ENCODE data around the gene FUNDC2. TPM values are rescaled to one million over a fixed set of nuclear protein-coding genes. Genes with fewer than 3 reads are reported as not detected.

The FUNDC2 gene
- total and polyA plus RNA-seq, 4 donors, result 85.3 to 168 (median 99.2) TPM

- intact Hi-C loops (cut with DNase I), result no loop called here
- 71 to 87% methylated on average over 3 of the region's 3 CpGs for WGBS, 2 donors
- H3K27me3 ChIP-seq (ENCODE audit: control insufficient read depth in 1 of 2, insufficient read depth in 2 of 2, low read length in 1 of 2), result no peaks in the 10 kb centered on the region
- no peak overlapping the region for H3K4me3 ChIP-seq (ENCODE audit: low read length in 2 of 2)
- DNase-seq (no peak), ATAC-seq (ENCODE audit: low FRiP score) (no peak)
- peaks cover 0 to 2% of the 10 kb centered on the region in 2 donors for H3K36me3 ChIP-seq (ENCODE audit: control insufficient read depth in 1 of 2, insufficient read depth in 2 of 2, low read length in 1 of 2)
- H3K9me3 ChIP-seq (ENCODE audit: control insufficient read depth, low read length), result no peaks in the 10 kb centered on the region
- no peaks in the 10 kb centered on the region for H3K4me1 ChIP-seq (ENCODE audit: control insufficient read depth in 1 of 2, insufficient read depth in 2 of 2, low read length in 2 of 2)
- H3K27ac ChIP-seq (ENCODE audit: low read depth in 1 of 2, low read length in 2 of 2), result no peak overlapping the region
Observed at GRCh38 chrX:155055494-155055893, 28.9 kb downstream of the FUNDC2 start.

- Histone ChIP-seq H3K27me3 (ENCODE audit: control insufficient read depth in 1 of 2, insufficient read depth in 2 of 2, low read length in 1 of 2) (no peaks in the 10 kb centered on the region), H3K4me1 (ENCODE audit: control insufficient read depth in 1 of 2, insufficient read depth in 2 of 2, low read length in 2 of 2) (no peaks in the 10 kb centered on the region), H3K36me3 (ENCODE audit: control insufficient read depth in 1 of 2, insufficient read depth in 2 of 2, low read length in 1 of 2) (peaks cover 0 to 2% of the 10 kb centered on the region in 2 donors), H3K9me3 (ENCODE audit: control insufficient read depth, low read length) (no peaks in the 10 kb centered on the region), H3K27ac (ENCODE audit: low read depth in 1 of 2, low read length in 2 of 2) (no peak overlapping the region), H3K4me3 (ENCODE audit: low read length in 2 of 2) (no peak overlapping the region)
- DNase-seq, result no peak
- no peak for ATAC-seq (ENCODE audit: low FRiP score)
- 86 to 92% methylated on average over 1 of the region's 1 CpG for WGBS, 2 donors
- intact Hi-C loops (cut with DNase I), result loop anchor here in 1 of 2 donors (2.0 kb wide), 1 partner anchor 76 kb away; no protein-coding TSS in a partner anchor
Observed at GRCh38 chrX:155056471-155056870, 29.8 kb downstream of the FUNDC2 start.

DNA sequence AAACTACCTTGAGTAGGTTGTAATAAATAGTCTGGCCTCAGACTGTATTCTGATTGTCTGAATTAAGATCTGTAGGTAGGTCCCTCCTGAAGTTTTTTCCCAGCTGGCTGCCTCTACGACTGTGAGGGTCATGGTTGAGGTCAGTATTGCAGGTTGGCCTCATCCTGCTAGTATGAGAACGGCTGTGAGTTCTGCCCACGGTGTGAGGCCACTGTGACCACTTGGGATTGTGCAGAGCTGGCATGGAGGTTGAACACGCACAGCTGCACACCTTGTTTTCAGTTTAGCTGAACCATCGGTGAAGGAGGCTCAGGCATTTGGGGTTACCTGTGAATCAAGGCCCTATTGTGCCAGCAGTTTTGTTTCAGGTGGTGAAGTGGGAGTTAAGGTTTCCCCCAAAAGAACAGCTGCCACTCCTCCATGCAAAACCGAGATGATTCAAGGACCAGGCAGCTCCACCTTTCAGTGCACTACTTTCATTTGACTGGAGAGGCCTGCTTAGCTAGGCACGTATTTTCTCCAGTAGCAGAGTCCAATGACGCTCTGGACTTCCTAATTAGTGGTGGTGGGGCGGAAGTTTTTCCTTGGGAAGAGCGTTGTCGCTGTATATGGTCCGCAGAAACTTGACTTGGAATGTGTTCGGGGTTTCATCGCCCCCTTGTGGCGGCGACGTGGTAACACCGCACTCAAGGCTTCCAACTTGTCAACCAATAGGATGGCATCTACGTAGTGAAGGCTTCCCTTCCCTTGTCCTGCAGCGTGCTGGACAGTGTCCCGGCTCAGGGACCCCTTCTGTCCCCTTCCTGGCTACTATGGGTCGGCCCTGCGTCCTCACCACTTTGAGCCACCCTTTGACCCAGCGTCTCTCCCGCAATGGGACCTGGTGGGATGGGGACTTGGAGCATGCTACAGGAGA, 30.5 kb downstream of the FUNDC2 start:
- H3K36me3 ChIP-seq (ENCODE audit: control insufficient read depth in 1 of 2, insufficient read depth in 2 of 2, low read length in 1 of 2), result peaks cover 0 to 4% of the 10 kb centered on the region in 2 donors
- H3K9me3 ChIP-seq (ENCODE audit: control insufficient read depth, low read length), result no peaks in the 10 kb centered on the region
- no peaks in the 10 kb centered on the region for H3K4me1 ChIP-seq (ENCODE audit: control insufficient read depth in 1 of 2, insufficient read depth in 2 of 2, low read length in 2 of 2)
- ATAC-seq (ENCODE audit: low FRiP score) (peak; percentile 90), DNase-seq (peak; percentile 68 to 80)
- H3K4me3 ChIP-seq (ENCODE audit: low read length in 2 of 2), result no peak overlapping the region
- intact Hi-C loops (cut with DNase I), result loop anchor here in 1 of 2 donors (2.0 kb wide), 1 partner anchor 76 kb away; no protein-coding TSS in a partner anchor
- H3K27me3 ChIP-seq (ENCODE audit: control insufficient read depth in 1 of 2, insufficient read depth in 2 of 2, low read length in 1 of 2), result no peaks in the 10 kb centered on the region
- WGBS, 2 donors, result 11 to 18% methylated on average over 25 of the region's 25 CpGs
- H3K27ac ChIP-seq (ENCODE audit: low read depth in 1 of 2, low read length in 2 of 2), result peak overlapping the region in 1 of 2 donors; percentile 1

GRCh38 chrX:155061760-155062159, 35.1 kb downstream of the FUNDC2 start:
- intact Hi-C loops (cut with DNase I), result no loop called here
- DNase-seq, result no peak
- Histone ChIP-seq H3K9me3 (ENCODE audit: control insufficient read depth, low read length) (no peaks in the 10 kb centered on the region), H3K36me3 (ENCODE audit: control insufficient read depth in 1 of 2, insufficient read depth in 2 of 2, low read length in 1 of 2) (peaks cover 0 to 4% of the 10 kb centered on the region in 2 donors), H3K27ac (ENCODE audit: low read depth in 1 of 2, low read length in 2 of 2) (no peak overlapping the region), H3K4me1 (ENCODE audit: control insufficient read depth in 1 of 2, insufficient read depth in 2 of 2, low read length in 2 of 2) (no peaks in the 10 kb centered on the region), H3K4me3 (ENCODE audit: low read length in 2 of 2) (no peak overlapping the region), H3K27me3 (ENCODE audit: control insufficient read depth in 1 of 2, insufficient read depth in 2 of 2, low read length in 1 of 2) (no peaks in the 10 kb centered on the region)
- 34% methylated on average over 4 of the region's 4 CpGs for WGBS, 2 donors
- no peak for ATAC-seq (ENCODE audit: low FRiP score)

DNA sequence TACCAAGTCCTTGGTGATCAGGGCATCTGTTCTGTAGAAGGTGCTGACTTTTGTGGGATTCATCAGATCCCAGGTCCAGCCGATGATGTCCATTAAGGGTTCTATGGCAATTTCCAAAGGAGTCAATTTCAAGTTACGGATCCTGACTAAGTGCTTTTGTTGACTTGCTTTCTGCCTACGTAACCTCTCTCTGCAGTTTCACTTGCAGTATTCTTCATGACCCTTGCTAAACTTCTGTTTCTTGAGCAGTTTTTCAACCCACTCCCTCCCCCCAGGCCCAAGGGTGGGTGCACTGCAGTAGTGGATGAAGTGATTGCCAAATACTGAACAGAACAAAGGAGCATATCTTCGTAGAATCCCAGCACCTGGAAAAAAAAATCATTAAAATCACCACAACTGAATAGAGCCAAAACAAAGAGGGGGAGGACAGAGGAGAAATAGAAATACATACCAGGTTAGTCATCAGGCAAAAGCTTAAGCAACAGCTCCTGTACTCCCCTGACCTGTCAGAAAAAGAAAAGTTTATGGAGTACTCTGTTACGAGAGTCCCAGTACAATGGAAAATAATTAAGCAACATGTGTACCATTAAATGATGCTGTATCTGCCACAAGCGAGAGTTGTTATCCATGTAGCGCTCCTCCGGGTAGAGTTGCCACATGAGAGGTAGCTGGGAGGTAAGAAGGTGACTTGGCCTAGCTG, 38.5 kb downstream of the FUNDC2 start:
- DNase-seq (no peak), ATAC-seq (ENCODE audit: low FRiP score) (no peak)
- no peaks in the 10 kb centered on the region for H3K27me3 ChIP-seq (ENCODE audit: control insufficient read depth in 1 of 2, insufficient read depth in 2 of 2, low read length in 1 of 2)
- no peaks in the 10 kb centered on the region for H3K9me3 ChIP-seq (ENCODE audit: control insufficient read depth, low read length)
- 77 to 87% methylated on average over 8 of the region's 8 CpGs for WGBS, 2 donors
- H3K4me1 ChIP-seq (ENCODE audit: control insufficient read depth in 1 of 2, insufficient read depth in 2 of 2, low read length in 2 of 2), result no peaks in the 10 kb centered on the region
- no peak overlapping the region for H3K4me3 ChIP-seq (ENCODE audit: low read length in 2 of 2)
- H3K36me3 ChIP-seq (ENCODE audit: control insufficient read depth in 1 of 2, insufficient read depth in 2 of 2, low read length in 1 of 2), result peaks cover 0 to 2% of the 10 kb centered on the region in 2 donors
- no peak overlapping the region for H3K27ac ChIP-seq (ENCODE audit: low read depth in 1 of 2, low read length in 2 of 2)
- intact Hi-C loops (cut with DNase I), result loop anchor here in 1 of 2 donors (5.0 kb wide), 1 partner anchor 33 kb away; no protein-coding TSS in a partner anchor

- Histone ChIP-seq H3K27ac (ENCODE audit: low read depth in 1 of 2, low read length in 2 of 2) (no peak overlapping the region), H3K4me3 (ENCODE audit: low read length in 2 of 2) (no peak overlapping the region), H3K9me3 (ENCODE audit: control insufficient read depth, low read length) (no peaks in the 10 kb centered on the region), H3K4me1 (ENCODE audit: control insufficient read depth in 1 of 2, insufficient read depth in 2 of 2, low read length in 2 of 2) (no peaks in the 10 kb centered on the region), H3K36me3 (ENCODE audit: control insufficient read depth in 1 of 2, insufficient read depth in 2 of 2, low read length in 1 of 2) (no peaks in the 10 kb centered on the region), H3K27me3 (ENCODE audit: control insufficient read depth in 1 of 2, insufficient read depth in 2 of 2, low read length in 1 of 2) (no peaks in the 10 kb centered on the region)
- ATAC-seq (ENCODE audit: low FRiP score) (no peak), DNase-seq (no peak)
- WGBS, 2 donors, result 67 to 75% methylated on average over 1 of the region's 1 CpG
- intact Hi-C loops (cut with DNase I), result loop anchor here in 1 of 2 donors (5.0 kb wide), 1 partner anchor 36 kb away; no protein-coding TSS in a partner anchor
Observed at GRCh38 chrX:155068165-155068564, 41.5 kb downstream of the FUNDC2 start.

DNA sequence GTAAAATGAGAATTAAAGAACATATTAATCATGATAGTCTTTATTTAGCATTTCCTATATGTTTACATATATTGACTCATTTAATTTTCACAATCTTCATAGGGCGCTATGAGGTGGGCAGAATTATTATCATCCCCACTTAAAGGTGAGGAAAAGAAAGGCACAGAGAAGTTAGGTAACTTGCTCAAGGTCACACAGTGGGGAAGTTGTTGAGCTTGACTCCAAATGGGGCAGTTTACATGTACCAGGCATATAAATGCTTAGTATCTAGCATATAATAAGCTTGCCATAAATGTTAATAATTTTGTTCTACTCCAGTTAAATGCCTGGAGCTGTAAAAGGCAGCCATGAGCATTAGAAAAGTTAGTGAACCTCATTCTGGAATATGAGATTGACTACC, 42.8 kb downstream of the FUNDC2 start:
- WGBS, 2 donors, result 79 to 98% methylated on average over 1 of the region's 1 CpG
- intact Hi-C loops (cut with DNase I), result loop anchor here in 1 of 2 donors (5.0 kb wide), 1 partner anchor 37 kb away; no protein-coding TSS in a partner anchor
- no peak overlapping the region for H3K4me3 ChIP-seq (ENCODE audit: low read length in 2 of 2)

DNA sequence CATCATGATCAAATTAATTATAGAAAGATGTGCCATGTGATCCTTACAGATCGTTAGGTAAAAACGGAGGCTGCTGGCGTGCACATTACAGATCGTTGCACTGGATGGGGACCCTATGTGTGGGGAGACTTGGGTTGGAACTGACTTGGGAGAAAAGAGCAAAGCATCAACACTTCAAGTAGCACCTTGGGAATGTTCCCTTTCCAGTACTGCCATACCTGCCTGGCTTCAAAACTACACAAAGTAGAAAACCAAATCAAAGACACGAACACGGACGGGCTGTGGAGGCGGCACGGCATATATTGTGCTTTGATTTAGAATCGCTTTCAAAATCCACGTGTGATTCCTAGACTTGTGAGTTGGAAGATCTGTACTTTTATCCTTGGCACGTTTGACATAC, 43.4 kb downstream of the FUNDC2 start:
- Histone ChIP-seq H3K27ac (ENCODE audit: low read depth in 1 of 2, low read length in 2 of 2) (no peak overlapping the region), H3K4me1 (ENCODE audit: control insufficient read depth in 1 of 2, insufficient read depth in 2 of 2, low read length in 2 of 2) (no peaks in the 10 kb centered on the region), H3K36me3 (ENCODE audit: control insufficient read depth in 1 of 2, insufficient read depth in 2 of 2, low read length in 1 of 2) (peaks cover 0 to 3% of the 10 kb centered on the region in 2 donors), H3K27me3 (ENCODE audit: control insufficient read depth in 1 of 2, insufficient read depth in 2 of 2, low read length in 1 of 2) (no peaks in the 10 kb centered on the region), H3K4me3 (ENCODE audit: low read length in 2 of 2) (peak overlapping the region; percentile 33 to 79), H3K9me3 (ENCODE audit: control insufficient read depth, low read length) (no peaks in the 10 kb centered on the region)
- 1 to 36% methylated on average over 12 of the region's 12 CpGs for WGBS, 2 donors
- DNase-seq (no peak), ATAC-seq (ENCODE audit: low FRiP score) (no peak)
- intact Hi-C loops (cut with DNase I), result no loop called here

More for the DNA sequence above, 42.8 kb downstream of the FUNDC2 start:
- Histone ChIP-seq H3K27ac (ENCODE audit: low read depth in 1 of 2, low read length in 2 of 2) (no peak overlapping the region), H3K4me1 (ENCODE audit: control insufficient read depth in 1 of 2, insufficient read depth in 2 of 2, low read length in 2 of 2) (no peaks in the 10 kb centered on the region), H3K27me3 (ENCODE audit: control insufficient read depth in 1 of 2, insufficient read depth in 2 of 2, low read length in 1 of 2) (no peaks in the 10 kb centered on the region), H3K36me3 (ENCODE audit: control insufficient read depth in 1 of 2, insufficient read depth in 2 of 2, low read length in 1 of 2) (peaks cover 0 to 3% of the 10 kb centered on the region in 2 donors), H3K9me3 (ENCODE audit: control insufficient read depth, low read length) (no peaks in the 10 kb centered on the region)
- ATAC-seq (ENCODE audit: low FRiP score), result no peak
- DNase-seq, result no peak
